ENCODE results near the gene CCNL2.

DNA sequence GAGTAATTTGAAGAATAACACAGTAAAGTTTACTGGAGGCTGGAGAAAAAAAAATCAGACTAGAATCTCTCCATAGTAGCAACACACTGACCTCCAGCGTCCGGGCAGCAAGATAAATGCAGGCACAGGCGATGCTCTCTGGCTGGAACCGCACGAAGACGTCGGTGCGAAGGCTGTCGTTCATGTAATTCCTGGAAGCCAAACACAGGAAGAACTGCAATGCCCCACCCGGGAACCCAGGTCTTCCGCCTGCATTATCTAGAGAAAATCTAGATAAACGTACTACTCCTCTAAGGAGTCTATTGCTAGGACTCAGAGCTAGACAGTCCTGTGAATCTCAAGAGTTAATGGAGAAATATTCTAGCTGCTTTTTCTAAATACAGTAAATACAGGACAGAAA lies 8.5 kb downstream of the CCNL2 start:
- TF ChIP-seq, protein P1, sequence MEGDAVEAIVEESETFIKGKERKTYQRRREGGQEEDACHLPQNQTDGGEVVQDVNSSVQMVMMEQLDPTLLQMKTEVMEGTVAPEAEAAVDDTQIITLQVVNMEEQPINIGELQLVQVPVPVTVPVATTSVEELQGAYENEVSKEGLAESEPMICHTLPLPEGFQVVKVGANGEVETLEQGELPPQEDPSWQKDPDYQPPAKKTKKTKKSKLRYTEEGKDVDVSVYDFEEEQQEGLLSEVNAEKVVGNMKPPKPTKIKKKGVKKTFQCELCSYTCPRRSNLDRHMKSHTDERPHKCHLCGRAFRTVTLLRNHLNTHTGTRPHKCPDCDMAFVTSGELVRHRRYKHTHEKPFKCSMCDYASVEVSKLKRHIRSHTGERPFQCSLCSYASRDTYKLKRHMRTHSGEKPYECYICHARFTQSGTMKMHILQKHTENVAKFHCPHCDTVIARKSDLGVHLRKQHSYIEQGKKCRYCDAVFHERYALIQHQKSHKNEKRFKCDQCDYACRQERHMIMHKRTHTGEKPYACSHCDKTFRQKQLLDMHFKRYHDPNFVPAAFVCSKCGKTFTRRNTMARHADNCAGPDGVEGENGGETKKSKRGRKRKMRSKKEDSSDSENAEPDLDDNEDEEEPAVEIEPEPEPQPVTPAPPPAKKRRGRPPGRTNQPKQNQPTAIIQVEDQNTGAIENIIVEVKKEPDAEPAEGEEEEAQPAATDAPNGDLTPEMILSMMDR (conservative IDR thresholded peaks at IDR 0.05; ENCODE audit: low read depth, low read length) = no peak
- no peak for TF ChIP-seq EZH2 (IDR thresholded peaks at IDR 0.05; ENCODE audit: borderline replicate concordance, low read depth, low read length, poor library complexity, severe bottlenecking)
